A549 (cell line): ENCODE results near the gene FRMD4A. TPM values are rescaled to one million over a fixed set of nuclear protein-coding genes. Genes with fewer than 3 reads are reported as not detected.

Source experiments
- ATAC-seq, 2 experiments: fragments of 200-7000 bp in 1 of 2; fragments of >200 bp in 1 of 2; cut with Nextera tagmentation in 1 of 2; cut with Tn5 transposase in 1 of 2; 3 replicates each; pipeline versions ENCODE4 v1.8.0 to v1.9.1; 2018 to 2020; ENCODE audit warnings: mild to moderate bottlenecking in 1 of 2, moderate library complexity in 1 of 2
- CTCF ChIA-PET: fragments of 300-600 bp; sonication (Branson Sonifier 250); formaldehyde crosslinking; extraction: SDS; loops from one replicate; lab custom pipeline; 2021; ENCODE audit warnings: antibody characterized with exemption, inconsistent platforms; lab: Yijun Ruan, JAX
- POLR2A ChIA-PET: fragments of 350-600 bp; formaldehyde crosslinking; extraction: SDS; loops from one replicate; lab custom pipeline; 2021; ENCODE audit warnings: antibody characterized with exemption, inconsistent platforms; lab: Yijun Ruan, JAX
- DNase-seq, 2 experiments: peaks; one replicate each; pipeline versions ENCODE4 v3.0.0 to v3.0.0-alpha.2; 2011 to 2016; ENCODE audit warnings: low read depth in 1 of 2, low spot score in 1 of 2
- FAIRE-seq: peaks from 2 replicates; lab custom pipeline; 2011; peaks lifted over from hg19 to GRCh38; lab: Jason Lieb, UNC
- H3K27ac ChIP-seq, 2 experiments: fragments of >200 bp; sonication (Bioruptor Twin); formaldehyde crosslinking; 3 replicates each; pipeline ENCODE4 v1.5.1; 2016 to 2017
- H3K4me1 ChIP-seq: fragments of >200 bp; sonication (Bioruptor Twin); formaldehyde crosslinking; 3 replicates; pipeline ENCODE4 v1.6.1; 2016
- H3K4me2 ChIP-seq: fragments of >200 bp; sonication (Bioruptor Twin); formaldehyde crosslinking; 3 replicates; pipeline ENCODE4 v1.6.1; 2016
- H3K4me3 ChIP-seq: fragments of >200 bp; sonication (Bioruptor Twin); formaldehyde crosslinking; 3 replicates; pipeline ENCODE4 v1.5.1; 2016
- H3K9me3 ChIP-seq: fragments of >200 bp; sonication (Bioruptor Twin); formaldehyde crosslinking; 3 replicates; pipeline ENCODE4 v1.6.1; 2016
- BHLHE40 ChIP-seq: IDR thresholded peaks from 2 replicates; pipeline ENCODE4 v1.6.1; 2012; ENCODE audit warnings: low read depth, low read length, inconsistent platforms
- CBX8 ChIP-seq: fragments of 200-600 bp; sonication (generic); IDR thresholded peaks from 2 replicates; pipeline ENCODE4 v1.6.1; 2016
- CEBPB ChIP-seq, 2 experiments: fragments of >200 bp in 1 of 2; sonication (Bioruptor Twin) in 1 of 2; formaldehyde crosslinking in 1 of 2; IDR thresholded peaks; 2 replicates each; pipeline ENCODE4 v1.6.1; 2012 to 2016
- CHD4 ChIP-seq: fragments of 200-600 bp; sonication (generic); IDR thresholded peaks from 2 replicates; pipeline ENCODE4 v1.6.1; 2016; ENCODE audit warnings: antibody characterized with exemption, mild to moderate bottlenecking, borderline replicate concordance
- EHF ChIP-seq: fragments of 250-450 bp; sonication (Bioruptor Pico); IDR thresholded peaks from 2 replicates; pipeline ENCODE4 v1.5.0; 2020; ENCODE audit warnings: mild to moderate bottlenecking
- EHMT2 ChIP-seq: fragments of 200-600 bp; sonication (generic); IDR thresholded peaks from 2 replicates; pipeline ENCODE4 v1.6.1; 2016; ENCODE audit warnings: antibody characterized with exemption, low read depth, mild to moderate bottlenecking, moderate library complexity
- FOSL2 ChIP-seq, 2 experiments: fragments of 450-650 bp in 1 of 2; fragments of >200 bp in 1 of 2; sonication (Bioruptor Twin) in 1 of 2; formaldehyde crosslinking; IDR thresholded peaks; 2 replicates each; pipeline versions ENCODE4 v1.5.0 to v1.6.1; 2016 to 2020; ENCODE audit warnings: mild to moderate bottlenecking in 1 of 2, moderate library complexity in 1 of 2
- FOXS1 ChIP-seq: fragments of 250-450 bp; sonication (Bioruptor Pico); IDR thresholded peaks from 2 replicates; pipeline ENCODE4 v1.5.0; 2020; ENCODE audit warnings: mild to moderate bottlenecking, moderate library complexity
- HDAC2 ChIP-seq: fragments of 200-600 bp; sonication (generic); IDR thresholded peaks from 2 replicates; pipeline ENCODE4 v1.6.1; 2016
- HOXB5 ChIP-seq: fragments of 250-450 bp; sonication (Bioruptor Pico); IDR thresholded peaks from 2 replicates; pipeline ENCODE4 v1.5.0; 2020; ENCODE audit warnings: mild to moderate bottlenecking, moderate library complexity
- KDM1A ChIP-seq: fragments of 200-600 bp; sonication (generic); IDR thresholded peaks from 2 replicates; pipeline ENCODE4 v1.6.1; 2016; ENCODE audit warnings: low read depth, mild to moderate bottlenecking
- NFE2L2 ChIP-seq: fragments of 150-350 bp; conservative IDR thresholded peaks from 2 replicates; pipeline ENCODE4 v1.6.1; 2014; ENCODE audit warnings: low read length
- POLR2A ChIP-seq: IDR thresholded peaks from 2 replicates; pipeline ENCODE4 v1.6.1; 2012; ENCODE audit warnings: mild to moderate bottlenecking, low read length
- RCOR1 ChIP-seq: fragments of 150-350 bp; IDR thresholded peaks from 2 replicates; pipeline ENCODE4 v1.6.1; 2014; ENCODE audit warnings: antibody characterized with exemption, low read length, low read depth
- TP53 ChIP-seq: fragments of 250-450 bp; sonication (Bioruptor Pico); IDR thresholded peaks from 2 replicates; pipeline ENCODE4 v1.5.0; 2021; ENCODE audit warnings: mild to moderate bottlenecking, moderate library complexity
- ZNF302 ChIP-seq: fragments of 250-450 bp; sonication (Bioruptor Pico); IDR thresholded peaks from 2 replicates; pipeline ENCODE4 v1.9.0; 2021; ENCODE audit warnings: inconsistent platforms, mild to moderate bottlenecking, moderate library complexity
- WGBS: methylation state at CpG from one replicate; pipeline ENCODE4 v1.1.6; 2017; ENCODE audit errors: missing lambda C conversion rate; 5-methylcytosine and 5-hydroxymethylcytosine counted together
- polyA plus RNA-seq, 4 experiments: library from polyadenylated mRNA; depleted of rRNA in 3 of 4; stranded (reverse); fragments of >200 nt; fragmentation: RNase III in 1 of 4; extraction: RNeasy Plus Mini Kit Qiagen cat#74134 plus additional on column Dnase treatment in 1 of 4; gene quantifications; 2 replicates in 3 of 4; 3 replicates in 1 of 4; pipeline ENCODE4 v1.2.3, GENCODE V29; 2011 to 2017
- TF ChIP-seq, protein P1 (sequence below): fragments of 200-600 bp; sonication (generic); IDR thresholded peaks from 2 replicates; pipeline ENCODE4 v1.6.1; 2016; ENCODE audit warnings: antibody characterized with exemption, mild to moderate bottlenecking, moderate library complexity
- TF ChIP-seq, protein P2 (sequence below): fragments of >200 bp; sonication (Bioruptor Twin); formaldehyde crosslinking; IDR thresholded peaks from 2 replicates; pipeline ENCODE4 v1.6.1; 2016
- TF ChIP-seq, protein P3 (sequence below): fragments of 250-450 bp; sonication (Bioruptor Pico); IDR thresholded peaks from 2 replicates; pipeline ENCODE4 v1.5.0; 2021; ENCODE audit warnings: mild to moderate bottlenecking, moderate library complexity, borderline replicate concordance
- TF ChIP-seq, protein P4 (sequence below): fragments of 250-450 bp; sonication (Bioruptor Pico); IDR thresholded peaks from 2 replicates; pipeline ENCODE4 v1.5.0; 2020; ENCODE audit warnings: low read depth, mild to moderate bottlenecking, moderate library complexity
- TF ChIP-seq, protein P5 (sequence below): fragments of >200 bp; sonication (Bioruptor Twin); formaldehyde crosslinking; IDR thresholded peaks from 3 replicates; pipeline ENCODE4 v1.6.1; 2016
- TF ChIP-seq, protein P6 (sequence below): IDR thresholded peaks from 2 replicates; pipeline ENCODE4 v1.6.1; 2012

Gene FRMD4A
- polyA plus RNA-seq, 2 of the 4 experiments (the other 2 are of a cell fraction): 2.5 to 4.7 TPM

DNA sequence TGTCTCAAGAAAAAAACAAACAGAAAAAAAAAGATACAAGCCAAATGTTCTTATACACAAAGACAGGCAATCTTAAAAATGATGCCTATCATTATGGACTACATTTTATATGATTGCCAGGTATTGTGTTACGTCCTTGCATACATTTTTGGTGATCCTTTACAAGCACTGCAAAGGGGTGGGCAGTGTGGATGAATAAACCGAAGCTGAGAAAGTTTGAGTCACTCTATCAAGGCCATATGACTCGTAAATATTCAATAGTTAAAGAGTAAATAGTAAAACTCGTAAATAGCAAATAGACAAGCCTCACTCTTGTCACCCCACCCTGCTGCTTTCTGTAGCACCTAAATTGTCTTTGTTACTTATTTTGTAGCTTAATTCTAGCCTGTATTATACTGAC is 326.2 kb downstream of the FRMD4A start (continued):
- TF ChIP-seq, protein P1, sequence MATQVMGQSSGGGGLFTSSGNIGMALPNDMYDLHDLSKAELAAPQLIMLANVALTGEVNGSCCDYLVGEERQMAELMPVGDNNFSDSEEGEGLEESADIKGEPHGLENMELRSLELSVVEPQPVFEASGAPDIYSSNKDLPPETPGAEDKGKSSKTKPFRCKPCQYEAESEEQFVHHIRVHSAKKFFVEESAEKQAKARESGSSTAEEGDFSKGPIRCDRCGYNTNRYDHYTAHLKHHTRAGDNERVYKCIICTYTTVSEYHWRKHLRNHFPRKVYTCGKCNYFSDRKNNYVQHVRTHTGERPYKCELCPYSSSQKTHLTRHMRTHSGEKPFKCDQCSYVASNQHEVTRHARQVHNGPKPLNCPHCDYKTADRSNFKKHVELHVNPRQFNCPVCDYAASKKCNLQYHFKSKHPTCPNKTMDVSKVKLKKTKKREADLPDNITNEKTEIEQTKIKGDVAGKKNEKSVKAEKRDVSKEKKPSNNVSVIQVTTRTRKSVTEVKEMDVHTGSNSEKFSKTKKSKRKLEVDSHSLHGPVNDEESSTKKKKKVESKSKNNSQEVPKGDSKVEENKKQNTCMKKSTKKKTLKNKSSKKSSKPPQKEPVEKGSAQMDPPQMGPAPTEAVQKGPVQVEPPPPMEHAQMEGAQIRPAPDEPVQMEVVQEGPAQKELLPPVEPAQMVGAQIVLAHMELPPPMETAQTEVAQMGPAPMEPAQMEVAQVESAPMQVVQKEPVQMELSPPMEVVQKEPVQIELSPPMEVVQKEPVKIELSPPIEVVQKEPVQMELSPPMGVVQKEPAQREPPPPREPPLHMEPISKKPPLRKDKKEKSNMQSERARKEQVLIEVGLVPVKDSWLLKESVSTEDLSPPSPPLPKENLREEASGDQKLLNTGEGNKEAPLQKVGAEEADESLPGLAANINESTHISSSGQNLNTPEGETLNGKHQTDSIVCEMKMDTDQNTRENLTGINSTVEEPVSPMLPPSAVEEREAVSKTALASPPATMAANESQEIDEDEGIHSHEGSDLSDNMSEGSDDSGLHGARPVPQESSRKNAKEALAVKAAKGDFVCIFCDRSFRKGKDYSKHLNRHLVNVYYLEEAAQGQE: no peak
- TF ChIP-seq, protein P2, sequence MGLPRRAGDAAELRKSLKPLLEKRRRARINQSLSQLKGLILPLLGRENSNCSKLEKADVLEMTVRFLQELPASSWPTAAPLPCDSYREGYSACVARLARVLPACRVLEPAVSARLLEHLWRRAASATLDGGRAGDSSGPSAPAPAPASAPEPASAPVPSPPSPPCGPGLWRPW: no peak
- no peak for TF ChIP-seq RCOR1
- TF ChIP-seq NFE2L2: no peak
- TF ChIP-seq ZNF302 (CRISPR knock-in tag): no peak
- no peak for TF ChIP-seq EHMT2

DNA sequence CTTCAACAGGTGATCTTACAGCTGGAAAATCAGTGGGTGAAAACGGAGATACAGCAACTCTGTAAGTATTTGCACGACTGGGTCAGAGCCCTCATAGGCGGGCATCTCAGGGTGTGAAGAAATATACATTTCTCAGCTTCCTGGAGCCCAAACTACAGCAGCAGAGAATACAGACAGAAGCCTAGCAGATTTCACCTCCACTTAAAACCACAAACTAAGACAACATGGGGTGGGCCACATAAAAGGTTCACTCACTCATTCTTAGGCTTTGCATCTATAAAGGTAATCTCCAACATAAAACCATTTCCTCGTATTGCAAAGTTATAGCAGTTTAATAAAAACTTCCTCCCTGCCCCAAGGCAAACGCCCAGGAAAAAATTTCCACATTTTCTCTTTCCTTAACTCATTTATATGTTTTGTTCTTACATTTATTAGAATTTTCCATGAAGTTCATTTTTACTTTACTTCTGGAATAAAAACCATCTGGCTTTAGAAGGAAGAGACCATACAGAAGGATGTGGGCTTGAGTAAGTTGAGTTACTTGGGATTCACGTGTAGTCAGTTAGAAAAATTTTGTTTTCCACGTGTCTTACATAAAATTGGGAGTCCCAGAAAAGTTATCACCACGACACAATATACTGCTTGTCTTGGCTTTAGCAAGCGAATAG is 327.1 kb downstream of the FRMD4A start:
- H3K27ac ChIP-seq: no peak overlapping the region
- H3K4me3 ChIP-seq: no peak overlapping the region
- POLR2A ChIA-PET: no interaction called here
- DNase-seq: no peak
- H3K4me1 ChIP-seq: no peaks in the 10 kb centered on the region
- no peak for FAIRE-seq
- 33% methylated on average over 9 of the region's 9 CpGs for WGBS
- ATAC-seq: no peak
- CTCF ChIA-PET: no interaction called here
- no peak overlapping the region for H3K4me2 ChIP-seq
- TF ChIP-seq, protein P3, sequence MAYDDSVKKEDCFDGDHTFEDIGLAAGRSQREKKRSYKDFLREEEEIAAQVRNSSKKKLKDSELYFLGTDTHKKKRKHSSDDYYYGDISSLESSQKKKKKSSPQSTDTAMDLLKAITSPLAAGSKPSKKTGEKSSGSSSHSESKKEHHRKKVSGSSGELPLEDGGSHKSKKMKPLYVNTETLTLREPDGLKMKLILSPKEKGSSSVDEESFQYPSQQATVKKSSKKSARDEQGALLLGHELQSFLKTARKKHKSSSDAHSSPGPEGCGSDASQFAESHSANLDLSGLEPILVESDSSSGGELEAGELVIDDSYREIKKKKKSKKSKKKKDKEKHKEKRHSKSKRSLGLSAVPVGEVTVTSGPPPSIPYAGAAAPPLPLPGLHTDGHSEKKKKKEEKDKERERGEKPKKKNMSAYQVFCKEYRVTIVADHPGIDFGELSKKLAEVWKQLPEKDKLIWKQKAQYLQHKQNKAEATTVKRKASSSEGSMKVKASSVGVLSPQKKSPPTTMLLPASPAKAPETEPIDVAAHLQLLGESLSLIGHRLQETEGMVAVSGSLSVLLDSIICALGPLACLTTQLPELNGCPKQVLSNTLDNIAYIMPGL: no peak
- TF ChIP-seq KDM1A (no peak), HDAC2 (no peak)
- TF ChIP-seq, all 56 proteins: peak for 0
- peaks cover 4% of the 10 kb centered on the region; the same call in 1 of the 3 replicates for H3K9me3 ChIP-seq

DNA sequence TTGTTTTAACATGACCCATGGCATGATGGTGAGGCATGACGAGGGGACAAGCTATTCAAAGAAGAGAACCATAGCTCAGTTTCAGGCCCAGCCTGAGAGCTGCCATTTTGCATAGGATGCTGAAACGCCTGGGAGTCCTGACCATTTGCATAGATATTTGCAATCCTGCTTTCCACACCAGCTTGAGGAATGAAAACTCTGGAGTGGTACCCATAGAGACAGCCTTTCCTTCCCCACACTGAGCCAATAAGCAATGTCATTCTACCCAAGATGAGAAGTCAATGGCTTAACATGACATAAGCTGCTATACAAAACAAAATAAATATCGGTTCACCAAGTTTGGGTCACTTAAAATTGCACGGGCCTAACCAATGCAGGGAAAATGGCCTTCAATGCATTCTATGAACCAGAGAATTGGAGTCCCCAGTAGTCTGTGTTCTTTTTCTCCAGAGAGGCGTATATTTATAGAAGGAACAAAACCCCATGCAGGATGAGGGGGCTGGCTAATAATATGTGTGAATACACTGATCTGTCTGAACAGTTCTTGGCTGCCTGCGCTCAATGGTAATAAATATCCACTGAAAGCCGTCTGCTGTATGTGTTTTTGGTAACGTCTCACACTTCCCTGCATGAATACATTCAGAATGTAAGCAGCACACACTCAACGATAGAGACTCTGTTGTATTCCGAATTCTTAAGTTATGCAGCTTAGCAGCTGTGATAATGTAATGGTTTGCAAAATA is 329.3 kb downstream of the FRMD4A start:
- Histone ChIP-seq H3K4me1 (no peaks in the 10 kb centered on the region), H3K4me2 (no peak overlapping the region)
- FAIRE-seq (no peak), DNase-seq (no peak)
- CTCF ChIA-PET: interaction anchor here (1.1 kb wide), 1 partner anchor 31 kb away, joined by 3 read pairs; no protein-coding TSS in a partner anchor
- POLR2A ChIA-PET: no interaction called here
- TF ChIP-seq, protein P4, sequence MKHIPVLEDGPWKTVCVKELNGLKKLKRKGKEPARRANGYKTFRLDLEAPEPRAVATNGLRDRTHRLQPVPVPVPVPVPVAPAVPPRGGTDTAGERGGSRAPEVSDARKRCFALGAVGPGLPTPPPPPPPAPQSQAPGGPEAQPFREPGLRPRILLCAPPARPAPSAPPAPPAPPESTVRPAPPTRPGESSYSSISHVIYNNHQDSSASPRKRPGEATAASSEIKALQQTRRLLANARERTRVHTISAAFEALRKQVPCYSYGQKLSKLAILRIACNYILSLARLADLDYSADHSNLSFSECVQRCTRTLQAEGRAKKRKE: no peak
- TF ChIP-seq FOSL2 (IDR thresholded peaks at IDR 0.05) (no peak), FOSL2 (CRISPR knock-in tag; IDR thresholded peaks at IDR 0.05) (no peak), CHD4 (no peak), KDM1A (no peak), EHF (CRISPR knock-in tag) (no peak), BHLHE40 (no peak), HOXB5 (CRISPR knock-in tag) (no peak), POLR2A (no peak), CEBPB (IDR thresholded peaks at IDR 0.05) (no peak), FOXS1 (CRISPR knock-in tag) (no peak), CBX8 (no peak), TP53 (no peak)
- TF ChIP-seq, protein P5, sequence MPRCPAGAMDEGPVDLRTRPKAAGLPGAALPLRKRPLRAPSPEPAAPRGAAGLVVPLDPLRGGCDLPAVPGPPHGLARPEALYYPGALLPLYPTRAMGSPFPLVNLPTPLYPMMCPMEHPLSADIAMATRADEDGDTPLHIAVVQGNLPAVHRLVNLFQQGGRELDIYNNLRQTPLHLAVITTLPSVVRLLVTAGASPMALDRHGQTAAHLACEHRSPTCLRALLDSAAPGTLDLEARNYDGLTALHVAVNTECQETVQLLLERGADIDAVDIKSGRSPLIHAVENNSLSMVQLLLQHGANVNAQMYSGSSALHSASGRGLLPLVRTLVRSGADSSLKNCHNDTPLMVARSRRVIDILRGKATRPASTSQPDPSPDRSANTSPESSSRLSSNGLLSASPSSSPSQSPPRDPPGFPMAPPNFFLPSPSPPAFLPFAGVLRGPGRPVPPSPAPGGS: no peak
- TF ChIP-seq, protein P6, sequence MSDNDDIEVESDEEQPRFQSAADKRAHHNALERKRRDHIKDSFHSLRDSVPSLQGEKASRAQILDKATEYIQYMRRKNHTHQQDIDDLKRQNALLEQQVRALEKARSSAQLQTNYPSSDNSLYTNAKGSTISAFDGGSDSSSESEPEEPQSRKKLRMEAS: no peak
- TF ChIP-seq, all 56 proteins: peak for 0
- Histone ChIP-seq H3K4me3 (no peak overlapping the region), H3K9me3 (peaks cover 11% of the 10 kb centered on the region; the same call in 2 of the 3 replicates), H3K27ac (no peak overlapping the region)
- ATAC-seq: no peak
- 28% methylated on average over 10 of the region's 10 CpGs for WGBS
